Natural killer cell (primary cell): ENCODE data around the gene CIITA. TPM values are rescaled to one million over a fixed set of nuclear protein-coding genes. Genes with fewer than 3 reads are reported as not detected.
A peak's percentile ranks its signal among the peaks of the same experiment; 100 is the strongest.

Source experiments
- ATAC-seq, 3 donors: fragments of 150-1000 bp in 2 of 3; fragments of 200-7000 bp in 1 of 3; cut with Tn5 transposase; 1 replicate in 1 of 3; 2 replicates in 2 of 3; pipeline ENCODE4 v1.10.0; 2021; ENCODE audit warnings: mild to moderate bottlenecking in 2 of 3, moderate library complexity in 2 of 3
- DNase-seq, 2 donors: peaks; one replicate each; pipeline versions ENCODE4 v3.0.0 to v3.0.0-alpha.2; 2013 to 2021; ENCODE audit warnings: mixed read lengths in 1 of 2
- H3K27ac ChIP-seq: one replicate; pipeline ENCODE4 v1.5.1; 2013; ENCODE audit warnings: mild to moderate bottlenecking, low read length
- H3K27me3 ChIP-seq: one replicate; pipeline ENCODE4 v1.6.1; 2013; ENCODE audit warnings: low read length; ENCODE audit not compliant: control insufficient read depth, insufficient read depth
- H3K36me3 ChIP-seq: one replicate; pipeline ENCODE4 v1.6.1; 2013; ENCODE audit warnings: low read length; ENCODE audit not compliant: control insufficient read depth, insufficient read depth
- H3K4me1 ChIP-seq: one replicate; pipeline ENCODE4 v1.6.1; 2013; ENCODE audit warnings: low read length; ENCODE audit not compliant: control insufficient read depth, insufficient read depth
- H3K4me3 ChIP-seq: one replicate; pipeline ENCODE4 v1.5.1; 2013; ENCODE audit warnings: low read length
- H3K9me3 ChIP-seq: one replicate; pipeline ENCODE4 v1.6.1; 2013; ENCODE audit warnings: low read length; ENCODE audit not compliant: control insufficient read depth, insufficient read depth
- H3K27ac Mint-ChIP-seq, 2 donors: one replicate each; pipeline ENCODE4 v1.8.0; 2022; ENCODE audit warnings: mild to moderate bottlenecking in 2 of 2, mixed read lengths in 2 of 2, moderate library complexity in 1 of 2
- H3K27me3 Mint-ChIP-seq, 2 donors: one replicate each; pipeline ENCODE4 v1.8.0; 2022; ENCODE audit warnings: low read depth in 2 of 2, mixed read lengths in 2 of 2
- H3K36me3 Mint-ChIP-seq: one replicate; pipeline ENCODE4 v1.8.0; 2022; ENCODE audit warnings: mixed read lengths
- H3K4me1 Mint-ChIP-seq, 2 donors: one replicate each; pipeline ENCODE4 v1.8.0; 2022; ENCODE audit warnings: mixed read lengths in 2 of 2
- H3K4me3 Mint-ChIP-seq: one replicate; pipeline ENCODE4 v1.8.0; 2022; ENCODE audit warnings: mild to moderate bottlenecking, moderate library complexity, mixed read lengths
- H3K9me3 Mint-ChIP-seq, 2 donors: one replicate each; pipeline ENCODE4 v1.8.0; 2022; ENCODE audit warnings: mixed read lengths in 2 of 2
- WGBS: methylation state at CpG from one replicate; pipeline ENCODE4 v1.1.7; 2013; ENCODE audit warnings: missing lambda C conversion rate; ENCODE audit not compliant: insufficient coverage; 5-methylcytosine and 5-hydroxymethylcytosine counted together
- intact Hi-C: fragments of 100-400 bp; cut with micrococcal nuclease; formaldehyde crosslinking; loops from one replicate; pipeline ENCODE4 v1.14.2; 2022
- total RNA-seq, 4 donors: library from RNA; stranded (reverse); fragments of 120-200 nt in 1 of 4; gene quantifications; one replicate each; pipeline versions ENCODE4 v1.2.3 to v1.2.4, GENCODE V29; 2013 to 2022
- TF ChIP-seq, protein P1 (sequence below): fragments of 200-600 bp; IDR thresholded peaks from one replicate; pipeline ENCODE4 v1.8.0; 2022; ENCODE audit warnings: antibody characterized with exemption

The CIITA gene
- total RNA-seq, 3 donors from 2014 or later (not counting 1 experiment from before 2014, with no cell fraction given): 11.5 to 17.7 (median 14.4) TPM

DNA sequence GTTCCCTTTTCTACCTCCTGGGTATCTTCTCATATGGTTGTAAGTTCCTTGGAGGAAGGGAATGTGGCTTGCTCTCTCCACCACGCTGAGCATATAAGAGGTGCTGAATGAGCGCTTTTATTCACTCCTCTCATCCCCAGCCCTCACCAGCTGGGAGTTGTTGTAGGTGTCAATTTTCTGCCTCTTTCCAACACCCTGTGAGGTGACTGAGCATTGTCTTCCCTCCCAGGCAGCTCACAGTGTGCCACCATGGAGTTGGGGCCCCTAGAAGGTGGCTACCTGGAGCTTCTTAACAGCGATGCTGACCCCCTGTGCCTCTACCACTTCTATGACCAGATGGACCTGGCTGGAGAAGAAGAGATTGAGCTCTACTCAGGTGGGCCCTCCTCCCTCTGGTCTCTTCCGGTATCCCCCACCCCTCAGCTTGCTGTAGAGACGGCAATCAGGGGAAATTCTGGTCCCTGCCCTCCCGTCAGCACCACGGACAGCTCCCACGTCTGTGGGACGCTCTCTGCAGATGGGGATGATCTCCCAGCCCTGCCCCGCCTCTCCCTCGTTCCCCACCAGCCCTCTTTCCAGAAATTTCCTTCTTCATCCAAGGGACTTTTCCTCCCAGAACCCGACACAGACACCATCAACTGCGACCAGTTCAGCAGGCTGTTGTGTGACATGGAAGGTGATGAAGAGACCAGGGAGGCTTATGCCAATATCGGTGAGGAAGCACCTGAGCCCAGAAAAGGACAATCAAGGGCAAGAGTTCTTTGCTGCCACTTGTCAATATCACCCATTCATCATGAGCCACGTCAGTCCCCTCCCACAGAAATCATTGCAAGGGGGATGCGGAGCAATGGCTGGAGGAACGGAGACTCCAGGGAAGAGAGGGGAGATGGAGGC, 18.3 kb downstream of the CIITA start:
- H3K36me3 ChIP-seq: peaks cover 17% of the 10 kb centered on the region
- TF ChIP-seq, protein P1, sequence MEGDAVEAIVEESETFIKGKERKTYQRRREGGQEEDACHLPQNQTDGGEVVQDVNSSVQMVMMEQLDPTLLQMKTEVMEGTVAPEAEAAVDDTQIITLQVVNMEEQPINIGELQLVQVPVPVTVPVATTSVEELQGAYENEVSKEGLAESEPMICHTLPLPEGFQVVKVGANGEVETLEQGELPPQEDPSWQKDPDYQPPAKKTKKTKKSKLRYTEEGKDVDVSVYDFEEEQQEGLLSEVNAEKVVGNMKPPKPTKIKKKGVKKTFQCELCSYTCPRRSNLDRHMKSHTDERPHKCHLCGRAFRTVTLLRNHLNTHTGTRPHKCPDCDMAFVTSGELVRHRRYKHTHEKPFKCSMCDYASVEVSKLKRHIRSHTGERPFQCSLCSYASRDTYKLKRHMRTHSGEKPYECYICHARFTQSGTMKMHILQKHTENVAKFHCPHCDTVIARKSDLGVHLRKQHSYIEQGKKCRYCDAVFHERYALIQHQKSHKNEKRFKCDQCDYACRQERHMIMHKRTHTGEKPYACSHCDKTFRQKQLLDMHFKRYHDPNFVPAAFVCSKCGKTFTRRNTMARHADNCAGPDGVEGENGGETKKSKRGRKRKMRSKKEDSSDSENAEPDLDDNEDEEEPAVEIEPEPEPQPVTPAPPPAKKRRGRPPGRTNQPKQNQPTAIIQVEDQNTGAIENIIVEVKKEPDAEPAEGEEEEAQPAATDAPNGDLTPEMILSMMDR: no peak
- H3K4me1 ChIP-seq: peaks cover 30% of the 10 kb centered on the region
- ATAC-seq (no peak), DNase-seq (peak in 1 of 2 donors; percentile 58)
- Mint-ChIP-seq H3K9me3 (no peaks in the 10 kb centered on the region), H3K4me3 (no peak overlapping the region), H3K27me3 (no peaks in the 10 kb centered on the region), H3K36me3 (no peaks in the 10 kb centered on the region), H3K27ac (no peak overlapping the region), H3K4me1 (peaks cover 6 to 12% of the 10 kb centered on the region in 2 donors)
- no peaks in the 10 kb centered on the region for H3K9me3 ChIP-seq
- no peak overlapping the region for H3K4me3 ChIP-seq
- no peaks in the 10 kb centered on the region for H3K27me3 ChIP-seq
- no peak overlapping the region for H3K27ac ChIP-seq
- intact Hi-C loops: no loop called here
- WGBS: 78% methylated on average over 12 of the region's 17 CpGs

DNA sequence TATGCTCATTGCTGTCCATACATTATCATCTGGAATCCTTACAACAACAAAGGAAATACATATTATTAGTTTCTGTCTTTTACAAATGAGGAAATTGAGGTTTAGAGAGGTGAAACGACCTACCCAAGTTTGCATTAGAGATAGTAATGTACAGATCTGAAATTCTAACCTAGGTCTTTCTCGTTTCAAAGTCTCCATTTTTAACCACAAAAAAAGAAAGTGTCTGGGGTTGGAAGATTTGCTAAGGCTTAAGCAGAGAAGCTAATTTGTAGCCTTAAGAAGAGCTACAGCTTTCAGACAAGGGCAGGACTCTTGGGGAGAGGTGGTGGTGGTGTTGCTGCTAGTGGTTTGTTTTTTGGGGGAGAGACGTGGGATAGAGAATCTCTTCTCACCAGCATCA, 19.2 kb downstream of the CIITA start:
- DNase-seq: no peak
- H3K9me3 Mint-ChIP-seq: no peaks in the 10 kb centered on the region
- Histone ChIP-seq H3K9me3 (no peaks in the 10 kb centered on the region), H3K4me3 (no peak overlapping the region), H3K4me1 (peaks cover 26% of the 10 kb centered on the region), H3K27ac (no peak overlapping the region), H3K27me3 (no peaks in the 10 kb centered on the region), H3K36me3 (peaks cover 18% of the 10 kb centered on the region)
- H3K27me3 Mint-ChIP-seq: no peaks in the 10 kb centered on the region
- intact Hi-C loops: no loop called here
- WGBS: no CpG with 5 or more reads among the region's 3 CpGs
- TF ChIP-seq, protein P1: no peak
- no peak for ATAC-seq
- no peaks in the 10 kb centered on the region for H3K36me3 Mint-ChIP-seq
- peak overlapping the region in 1 of 2 donors; percentile 53 for H3K27ac Mint-ChIP-seq
- H3K4me3 Mint-ChIP-seq: no peak overlapping the region
- peaks cover 6 to 12% of the 10 kb centered on the region in 2 donors for H3K4me1 Mint-ChIP-seq

DNA sequence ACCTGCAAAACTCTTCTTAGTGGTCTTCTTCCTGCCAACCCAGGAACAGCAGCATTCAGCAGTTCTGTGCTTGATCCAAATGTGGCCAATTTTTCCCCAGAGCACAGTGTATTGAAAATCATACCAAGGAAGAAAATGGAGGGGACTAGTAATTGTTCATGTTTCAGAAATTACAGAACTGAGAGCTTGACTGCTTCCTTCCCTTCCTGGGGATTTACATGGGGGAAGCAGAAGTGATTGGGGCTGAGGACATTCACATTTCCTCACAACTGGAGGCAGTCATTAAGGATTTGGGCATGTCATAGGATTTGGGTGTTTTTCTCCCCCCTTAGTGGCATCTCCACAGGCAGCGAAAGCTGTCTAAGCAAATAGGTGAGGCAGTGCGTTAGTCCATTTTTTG, 19.7 kb downstream of the CIITA start:
- Histone ChIP-seq H3K36me3 (peaks cover 21% of the 10 kb centered on the region), H3K4me1 (peaks cover 22% of the 10 kb centered on the region), H3K27me3 (no peaks in the 10 kb centered on the region), H3K9me3 (no peaks in the 10 kb centered on the region), H3K4me3 (no peak overlapping the region), H3K27ac (peak overlapping the region; percentile 55)
- Mint-ChIP-seq H3K4me3 (no peak overlapping the region), H3K27ac (peak overlapping the region in 1 of 2 donors; percentile 53), H3K27me3 (no peaks in the 10 kb centered on the region), H3K36me3 (no peaks in the 10 kb centered on the region), H3K4me1 (peaks cover 6 to 12% of the 10 kb centered on the region in 2 donors), H3K9me3 (no peaks in the 10 kb centered on the region)
- DNase-seq: no peak
- no peak for ATAC-seq
- intact Hi-C loops: no loop called here
- TF ChIP-seq, protein P1: no peak
- no CpG with 5 or more reads among the region's 2 CpGs for WGBS
